ENCODE data around the gene TTN.

Gene TTN

GRCh38 chr2:178482437-178482836 lies 324.8 kb downstream of the TTN start:
- peak in 1 of 4 experiments; percentile 11 for DNase-seq

GRCh38 chr2:178480227-178481181 lies 326.7 kb downstream of the TTN start, which contains the start of gene PLEKHA3:
Gene PLEKHA3 (plus strand): TSS chr2:178480457. CDS start chr2:178480870, 413 bp downstream.
- peak; percentile 98 to 99 (median 99) for DNase-seq

GRCh38 chr2:178479758-178480226 lies 327.4 kb downstream of the TTN start:
- DNase-seq, result no peak

GRCh38 chr2:178479275-178479616 lies 328.0 kb downstream of the TTN start:
- DNase-seq, result no peak

GRCh38 chr2:178478439-178479274 lies 328.6 kb downstream of the TTN start, which contains the start of gene FKBP7:
Gene FKBP7 (minus strand): TSS chr2:178478600. CDS start chr2:178478499, 101 bp downstream.
- DNase-seq, result peak; percentile 87 to 96 (median 94)

- DNase-seq, result peak in 3 of 4 experiments; percentile 23 to 31 (median 31)
Observed at GRCh38 chr2:178478130-178478438, 329.1 kb downstream of the TTN start.

- DNase-seq, result no peak
Observed at GRCh38 chr2:178477443-178478129, 329.6 kb downstream of the TTN start.

GRCh38 chr2:178476477-178476876 lies 330.7 kb downstream of the TTN start:
- DNase-seq, result no peak

Measured in suppressor macrophage (primary cell).